ENCODE data around the gene KIAA1328. TPM values are rescaled to one million over a fixed set of nuclear protein-coding genes. Genes with fewer than 3 reads are reported as not detected.

KIAA1328 gene
- total RNA-seq, 6 experiments from 2014 or later = 2.7 to 3.3 (median 3.0) TPM

DNA sequence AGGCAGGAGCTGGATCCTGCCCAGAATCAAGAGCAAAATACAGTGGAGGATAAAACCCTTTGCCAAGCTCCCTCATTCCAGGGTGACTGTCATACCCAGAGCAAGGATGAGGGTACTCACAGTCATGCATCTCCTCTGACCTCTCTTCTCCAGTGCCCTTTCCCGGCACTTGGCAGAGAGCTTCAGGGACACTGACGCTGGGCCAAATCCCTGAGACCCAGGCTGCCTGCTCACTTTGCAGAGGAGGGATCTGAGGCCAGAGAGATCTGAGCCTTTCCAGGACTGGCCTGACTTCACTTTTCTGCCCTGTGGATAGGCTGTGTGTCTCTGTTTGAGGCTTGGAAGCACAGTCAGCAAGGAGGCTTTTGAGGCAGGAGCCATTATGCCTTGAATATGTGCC lies 406.7 kb downstream of the KIAA1328 start:
- no peak for TF ChIP-seq CTCF (IDR thresholded peaks at IDR 0.05)
- no peak for DNase-seq
- Mint-ChIP-seq H3K4me1 (ENCODE audit: low read depth) (no peaks in the 10 kb centered on the region), H3K27ac (no peak overlapping the region), H3K27me3 (ENCODE audit: insufficient read depth) (peaks cover 13% of the 10 kb centered on the region), H3K36me3 (ENCODE audit: low read depth) (no peaks in the 10 kb centered on the region), H3K9me3 (no peaks in the 10 kb centered on the region), H3K4me3 (no peak overlapping the region)

DNA sequence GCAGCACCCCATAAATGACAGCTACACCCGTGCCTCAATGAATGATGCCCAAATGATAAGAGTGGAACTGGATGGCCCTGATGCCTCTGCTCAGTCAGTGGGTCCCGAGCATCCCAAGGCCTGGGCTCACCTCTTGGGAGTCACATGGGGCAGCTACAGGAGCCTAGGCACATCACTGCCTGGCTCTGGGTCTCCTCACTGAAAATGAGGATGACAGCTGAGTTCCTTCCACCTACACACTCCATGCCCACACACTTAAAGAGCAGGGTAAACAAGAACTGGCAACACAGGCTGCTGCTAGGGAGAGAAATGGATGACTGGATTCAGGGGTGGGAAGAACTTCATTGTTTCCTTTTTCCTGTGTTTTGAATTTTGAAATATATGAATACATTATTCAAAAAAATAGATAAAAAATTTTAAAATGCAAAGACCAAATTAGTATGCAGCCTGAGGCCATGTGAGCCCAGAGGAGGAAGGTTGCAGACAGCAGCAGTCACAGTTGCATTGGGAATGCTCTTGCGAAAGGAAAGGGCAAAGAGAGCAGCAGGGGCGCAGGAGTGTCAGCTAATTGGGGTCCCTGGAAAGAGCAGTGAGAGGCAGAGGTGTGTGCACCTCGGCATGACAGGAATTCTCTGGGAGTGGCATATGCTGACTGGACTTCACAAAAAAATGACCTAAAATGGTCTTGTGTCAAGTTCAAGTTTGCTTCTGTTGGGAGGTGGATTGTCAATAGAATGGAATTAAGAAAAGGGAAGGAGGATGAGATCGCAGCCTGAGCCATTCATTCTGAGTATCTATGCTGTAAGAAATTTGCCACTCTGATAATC lies 409.6 kb downstream of the KIAA1328 start:
- H3K27me3 Mint-ChIP-seq (ENCODE audit: insufficient read depth) = peaks cover 11% of the 10 kb centered on the region
- no peaks in the 10 kb centered on the region for H3K36me3 Mint-ChIP-seq (ENCODE audit: low read depth)
- no peak overlapping the region for H3K27ac Mint-ChIP-seq
- DNase-seq = no peak
- no peaks in the 10 kb centered on the region for H3K4me1 Mint-ChIP-seq (ENCODE audit: low read depth)
- TF ChIP-seq CTCF (IDR thresholded peaks at IDR 0.05) = no peak
- H3K4me3 Mint-ChIP-seq = no peak overlapping the region
- H3K9me3 Mint-ChIP-seq = no peaks in the 10 kb centered on the region

DNA sequence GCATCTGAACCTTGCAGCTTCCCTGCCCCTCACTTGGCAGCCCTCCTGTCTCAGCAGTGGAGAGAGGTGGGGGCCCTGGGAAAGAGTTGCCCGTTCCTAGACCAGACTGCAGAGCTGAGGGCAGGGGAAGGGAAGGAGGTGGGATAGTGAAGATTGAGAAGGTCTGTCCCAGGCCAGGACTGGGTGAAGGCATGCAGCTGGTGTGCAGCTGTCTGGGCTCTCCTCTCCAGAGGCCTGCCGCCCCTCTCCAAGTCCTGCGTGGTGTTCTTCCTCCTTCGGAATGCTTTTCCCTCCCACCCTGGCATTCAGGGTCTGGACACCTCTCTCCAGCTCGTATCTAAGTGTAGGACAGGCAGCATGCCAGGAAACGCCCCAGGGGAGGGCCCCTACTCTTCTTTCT lies 413.2 kb downstream of the KIAA1328 start:
- H3K4me1 Mint-ChIP-seq (ENCODE audit: low read depth) = no peaks in the 10 kb centered on the region
- H3K27me3 Mint-ChIP-seq (ENCODE audit: insufficient read depth) = peaks cover 17% of the 10 kb centered on the region
- no peak for DNase-seq

DNA sequence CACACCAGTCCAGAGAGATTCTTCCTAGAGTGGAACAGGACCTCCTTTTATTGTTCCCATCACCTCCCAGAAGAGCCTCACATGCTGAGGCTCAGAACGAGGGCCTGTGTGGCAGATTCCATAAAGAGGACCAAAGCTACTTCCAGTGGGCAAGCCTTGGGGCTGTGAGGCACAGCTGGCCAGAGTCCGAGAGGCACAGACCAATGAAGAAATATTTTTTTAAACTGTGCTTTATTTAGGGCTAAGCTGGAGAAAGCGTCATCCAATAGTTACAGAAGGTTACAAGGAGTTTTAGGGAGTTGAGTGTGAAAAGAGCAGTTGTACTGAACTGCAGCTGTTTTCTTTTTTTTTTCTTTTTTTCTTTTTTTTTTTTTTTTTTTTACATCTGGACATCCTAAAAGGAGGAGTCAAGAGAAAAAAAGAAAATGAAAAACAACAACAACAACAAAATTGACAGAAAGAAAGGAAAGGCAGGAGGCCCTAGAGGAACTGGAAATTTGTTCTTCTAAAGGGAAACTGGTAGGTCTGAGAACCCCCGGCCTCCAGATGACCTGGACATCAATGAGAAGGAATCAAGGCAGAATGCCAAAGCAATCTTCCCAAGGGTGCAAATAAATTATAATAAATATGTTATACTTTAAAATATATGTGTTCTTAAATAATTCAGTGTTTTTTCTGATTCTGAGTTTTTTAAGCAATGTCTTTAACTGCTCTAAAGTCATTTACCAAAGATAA lies 414.1 kb downstream of the KIAA1328 start:
- H3K4me1 Mint-ChIP-seq (ENCODE audit: low read depth) = no peaks in the 10 kb centered on the region
- DNase-seq = no peak
- no peak overlapping the region for H3K27ac Mint-ChIP-seq
- TF ChIP-seq CTCF (IDR thresholded peaks at IDR 0.05) = no peak
- H3K27me3 Mint-ChIP-seq (ENCODE audit: insufficient read depth) = peaks cover 17% of the 10 kb centered on the region
- H3K4me3 Mint-ChIP-seq = no peak overlapping the region
- no peaks in the 10 kb centered on the region for H3K9me3 Mint-ChIP-seq
- H3K36me3 Mint-ChIP-seq (ENCODE audit: low read depth) = no peaks in the 10 kb centered on the region

More for the DNA sequence above, 413.2 kb downstream of the KIAA1328 start:
- Mint-ChIP-seq H3K9me3 (no peaks in the 10 kb centered on the region), H3K36me3 (ENCODE audit: low read depth) (no peaks in the 10 kb centered on the region), H3K4me3 (no peak overlapping the region), H3K27ac (no peak overlapping the region)
- no peak for TF ChIP-seq CTCF (IDR thresholded peaks at IDR 0.05)

- no peak for DNase-seq
- Mint-ChIP-seq H3K27ac (no peak overlapping the region), H3K27me3 (ENCODE audit: insufficient read depth) (peaks cover 17% of the 10 kb centered on the region), H3K4me1 (ENCODE audit: low read depth) (no peaks in the 10 kb centered on the region), H3K9me3 (no peaks in the 10 kb centered on the region), H3K36me3 (ENCODE audit: low read depth) (no peaks in the 10 kb centered on the region), H3K4me3 (no peak overlapping the region)
- TF ChIP-seq CTCF (IDR thresholded peaks at IDR 0.05) = no peak
Observed at GRCh38 chr18:37243741-37244140, 414.8 kb downstream of the KIAA1328 start.
